ENCODE data around the gene ANGPTL1.

Gene ANGPTL1

DNA sequence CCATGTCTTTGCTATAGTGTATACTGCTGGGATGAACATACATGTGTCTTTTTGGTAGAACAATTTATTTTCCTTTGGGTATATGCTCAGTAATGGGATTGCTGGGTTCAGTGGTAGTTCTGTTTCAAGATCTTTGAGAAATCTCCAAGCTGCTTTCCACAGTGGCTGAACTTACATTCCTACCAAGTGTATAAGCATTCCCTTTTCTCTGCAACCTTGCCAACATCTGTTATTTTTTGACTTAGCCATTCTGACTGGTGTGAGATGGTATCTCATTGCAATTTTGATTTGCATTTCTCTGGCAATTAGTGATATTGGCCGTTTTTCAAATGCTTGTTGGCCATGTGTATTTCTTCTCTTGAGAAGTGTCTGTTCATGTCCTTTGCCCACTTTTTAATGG lies 37.5 kb upstream of the ANGPTL1 start:
- peak; percentile 93 for DNase-seq (ENCODE audit: low read depth)
- TF ChIP-seq, protein P1, sequence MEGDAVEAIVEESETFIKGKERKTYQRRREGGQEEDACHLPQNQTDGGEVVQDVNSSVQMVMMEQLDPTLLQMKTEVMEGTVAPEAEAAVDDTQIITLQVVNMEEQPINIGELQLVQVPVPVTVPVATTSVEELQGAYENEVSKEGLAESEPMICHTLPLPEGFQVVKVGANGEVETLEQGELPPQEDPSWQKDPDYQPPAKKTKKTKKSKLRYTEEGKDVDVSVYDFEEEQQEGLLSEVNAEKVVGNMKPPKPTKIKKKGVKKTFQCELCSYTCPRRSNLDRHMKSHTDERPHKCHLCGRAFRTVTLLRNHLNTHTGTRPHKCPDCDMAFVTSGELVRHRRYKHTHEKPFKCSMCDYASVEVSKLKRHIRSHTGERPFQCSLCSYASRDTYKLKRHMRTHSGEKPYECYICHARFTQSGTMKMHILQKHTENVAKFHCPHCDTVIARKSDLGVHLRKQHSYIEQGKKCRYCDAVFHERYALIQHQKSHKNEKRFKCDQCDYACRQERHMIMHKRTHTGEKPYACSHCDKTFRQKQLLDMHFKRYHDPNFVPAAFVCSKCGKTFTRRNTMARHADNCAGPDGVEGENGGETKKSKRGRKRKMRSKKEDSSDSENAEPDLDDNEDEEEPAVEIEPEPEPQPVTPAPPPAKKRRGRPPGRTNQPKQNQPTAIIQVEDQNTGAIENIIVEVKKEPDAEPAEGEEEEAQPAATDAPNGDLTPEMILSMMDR (conservative IDR thresholded peaks at IDR 0.05; ENCODE audit: low read length) = no peak
- H3K4me3 ChIP-seq (ENCODE audit: low read length) = no peak overlapping the region

DNA sequence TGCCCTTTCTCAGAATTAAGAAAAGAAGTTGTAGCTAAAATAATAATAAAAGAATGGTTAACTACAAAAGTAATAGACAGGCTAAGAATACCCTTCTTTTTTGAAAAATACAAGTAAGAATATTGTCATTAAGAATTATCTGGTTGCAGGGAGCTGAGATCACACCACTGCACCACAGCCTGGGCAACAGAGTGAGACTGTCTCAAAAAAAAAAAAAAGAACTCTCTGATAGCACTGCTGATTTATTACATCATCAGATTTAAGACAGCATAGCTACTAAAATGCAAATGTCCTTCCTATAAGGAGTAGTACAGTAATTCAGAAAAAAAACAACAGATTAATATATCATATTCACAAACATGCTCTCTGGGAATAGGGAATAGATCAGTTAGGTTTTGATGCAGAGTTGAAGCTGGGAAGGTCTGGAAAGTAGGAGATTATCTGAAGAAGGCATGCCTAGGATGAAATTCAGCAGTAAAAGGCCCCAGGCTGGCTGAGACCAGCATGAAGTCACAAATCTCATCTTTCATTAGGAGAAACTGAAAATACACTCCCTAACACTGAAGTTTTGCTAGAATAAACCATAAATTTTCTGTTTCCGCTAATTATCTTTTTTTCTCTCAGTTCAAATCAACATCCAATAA lies 30.7 kb upstream of the ANGPTL1 start:
- no peak overlapping the region for H3K4me3 ChIP-seq (ENCODE audit: low read length)
- TF ChIP-seq, protein P1 (conservative IDR thresholded peaks at IDR 0.05; ENCODE audit: low read length) = no peak
- DNase-seq (ENCODE audit: low read depth) = no peak

DNA sequence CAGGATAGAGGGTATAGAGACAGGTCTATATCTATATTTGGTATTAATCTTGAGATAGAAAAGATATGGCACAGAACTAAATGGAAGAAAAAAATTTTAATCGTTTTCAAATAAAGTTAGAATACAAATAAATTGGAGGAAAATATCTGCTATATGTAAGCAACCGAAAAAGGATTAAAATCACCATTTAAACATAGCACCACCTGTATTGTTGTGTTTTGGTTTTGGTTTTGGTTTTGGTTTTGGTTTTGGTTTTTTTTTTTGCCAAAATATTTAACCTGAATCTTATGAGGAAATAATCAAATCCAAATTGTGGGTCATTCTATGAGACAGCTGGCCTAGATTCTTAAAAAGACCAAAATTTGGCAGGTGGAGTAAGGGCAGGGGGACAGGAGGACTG lies 28.5 kb upstream of the ANGPTL1 start:
- no peak overlapping the region for H3K4me3 ChIP-seq (ENCODE audit: low read length)
- TF ChIP-seq, protein P1 (conservative IDR thresholded peaks at IDR 0.05; ENCODE audit: low read length) = no peak
- DNase-seq (ENCODE audit: low read depth) = no peak

DNA sequence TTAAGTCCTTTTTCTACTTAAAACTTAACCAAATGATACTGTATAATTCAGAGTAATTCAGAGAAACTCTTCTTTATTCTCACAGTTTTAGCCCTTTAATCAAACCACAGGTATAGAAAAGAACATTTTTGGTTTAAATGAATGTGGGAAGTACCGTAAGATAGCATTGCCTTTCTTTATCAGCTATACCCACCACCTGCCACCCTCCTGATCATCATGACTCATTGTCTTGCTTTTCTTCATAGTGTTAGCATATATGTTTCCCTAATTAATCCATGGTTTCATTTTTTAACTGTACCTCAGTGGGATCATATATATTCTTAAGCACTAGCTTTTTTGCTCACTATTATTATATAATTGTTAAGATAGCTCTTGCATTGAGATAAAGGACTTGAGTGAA lies 27.5 kb upstream of the ANGPTL1 start:
- no peak overlapping the region for H3K4me3 ChIP-seq (ENCODE audit: low read length)
- TF ChIP-seq, protein P1 (conservative IDR thresholded peaks at IDR 0.05; ENCODE audit: low read length) = no peak
- DNase-seq (ENCODE audit: low read depth) = no peak

DNA sequence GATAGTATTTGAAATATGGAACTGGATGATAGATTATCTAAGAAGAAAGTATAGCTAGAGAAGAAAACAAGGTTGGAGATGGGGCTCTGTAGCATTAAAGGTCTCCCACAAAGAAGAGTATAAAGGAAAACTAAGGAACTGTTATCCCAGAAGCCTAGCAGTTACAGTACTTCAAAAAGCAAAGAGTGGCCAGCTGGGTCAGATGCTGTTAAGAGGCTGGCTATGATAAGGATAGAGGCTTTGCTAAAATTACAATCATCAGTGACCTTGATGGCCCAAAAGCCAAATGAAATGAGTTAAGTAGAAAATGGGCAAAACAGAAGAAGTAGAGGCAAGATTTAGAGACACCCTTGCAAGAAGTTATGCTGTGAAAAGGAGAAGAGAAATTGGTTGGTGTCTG lies 25.1 kb upstream of the ANGPTL1 start:
- no peak overlapping the region for H3K4me3 ChIP-seq (ENCODE audit: low read length)
- no peak for DNase-seq (ENCODE audit: low read depth)
- TF ChIP-seq, protein P1 (conservative IDR thresholded peaks at IDR 0.05; ENCODE audit: low read length) = no peak

DNA sequence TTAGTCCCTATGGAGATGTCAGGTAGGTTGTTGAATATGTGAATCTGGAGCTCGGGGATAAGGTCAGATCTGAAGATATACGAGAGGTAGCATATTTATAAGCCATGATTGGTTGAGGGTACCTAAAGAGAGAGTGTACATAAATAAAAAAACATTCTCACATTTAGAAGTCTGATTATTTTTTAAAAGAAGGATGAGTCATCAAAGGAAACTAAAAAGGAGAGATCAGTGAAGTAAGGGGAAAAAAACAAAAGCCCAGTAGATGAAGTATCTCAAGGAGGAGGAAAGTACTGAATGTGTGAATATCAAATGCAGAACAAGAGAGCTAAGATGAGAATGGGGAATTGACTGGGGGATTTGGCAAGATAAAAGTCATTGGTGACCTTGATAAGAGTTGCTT lies 15.7 kb upstream of the ANGPTL1 start:
- no peak for DNase-seq (ENCODE audit: low read depth)
- H3K4me3 ChIP-seq (ENCODE audit: low read length) = no peak overlapping the region
- TF ChIP-seq, protein P1 (conservative IDR thresholded peaks at IDR 0.05; ENCODE audit: low read length) = no peak

DNA sequence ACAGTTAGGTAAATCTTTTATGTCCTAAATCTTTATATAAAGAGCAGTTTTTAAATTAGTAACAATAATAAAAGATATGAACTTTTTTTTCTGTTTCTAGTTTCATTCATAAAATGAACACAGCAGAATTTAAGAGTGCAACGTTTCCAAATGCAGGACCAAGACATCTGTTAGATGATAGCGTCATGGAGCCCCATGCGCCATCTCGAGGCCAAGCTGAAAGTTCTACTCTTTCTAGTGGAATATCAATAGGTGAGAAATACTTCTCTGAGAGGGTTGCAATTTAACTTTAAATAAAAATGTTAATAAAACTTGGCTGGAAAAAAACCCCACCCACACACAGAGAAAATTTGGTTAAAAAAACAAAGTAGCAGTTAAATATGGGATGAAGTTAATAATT lies 15.0 kb upstream of the ANGPTL1 start:
- no peak for DNase-seq (ENCODE audit: low read depth)
- H3K4me3 ChIP-seq (ENCODE audit: low read length) = no peak overlapping the region
- TF ChIP-seq, protein P1 (conservative IDR thresholded peaks at IDR 0.05; ENCODE audit: low read length) = no peak

All from AG10803 (cell line).